OCI-LY7 (cell line): Measurements from ENCODE around the gene CRELD2. TPM values are rescaled to one million over a fixed set of nuclear protein-coding genes. Genes with fewer than 3 reads are reported as not detected.

Experiments
- BruUV-seq: library from RNA; stranded (reverse); fragments of 400-500 nt; replicated peaks from 2 replicates; lab custom pipeline; 2021; lab: Mats Ljungman, UMichigan
- CTCF ChIA-PET: fragments of 300-600 bp; sonication (Branson Sonifier 250); formaldehyde crosslinking; loops from one replicate; lab custom pipeline; 2022; ENCODE audit warnings: antibody characterized with exemption; ENCODE audit not compliant: unreplicated experiment; lab: Charles Lee
- POLR2A ChIA-PET: fragments of 300-600 bp; sonication (Branson Sonifier 250); formaldehyde crosslinking; loops from one replicate; lab custom pipeline; 2022; ENCODE audit warnings: antibody characterized with exemption; lab: Charles Lee
- DNase-seq: peaks from one replicate; pipeline ENCODE4 v3.0.0-alpha.2; 2015; ENCODE audit warnings: low spot score
- H2AFZ ChIP-seq: fragments of 200-600 bp; sonication (generic), shearing (Covaris generic); 2 replicates; pipeline ENCODE4 v1.6.1; 2014; ENCODE audit warnings: mild to moderate bottlenecking, antibody characterized with exemption, low read length, moderate library complexity
- H3K27ac ChIP-seq: fragments of 200-600 bp; sonication (generic); 2 replicates; pipeline ENCODE4 v1.5.1; 2014; ENCODE audit warnings: mixed run types, low read depth, mild to moderate bottlenecking, moderate library complexity, low read length, inconsistent platforms; ENCODE audit not compliant: poor library complexity, severe bottlenecking
- H3K36me3 ChIP-seq: fragments of 200-600 bp; sonication (generic); 2 replicates; pipeline ENCODE4 v1.6.1; 2014; ENCODE audit warnings: mild to moderate bottlenecking, antibody characterized with exemption, low read length, moderate library complexity, mixed read lengths; ENCODE audit not compliant: insufficient read depth
- H3K4me1 ChIP-seq: fragments of 200-600 bp; sonication (generic); 2 replicates; pipeline ENCODE4 v1.5.1; 2014; ENCODE audit warnings: mild to moderate bottlenecking, low read length; ENCODE audit not compliant: insufficient read depth, poor library complexity, severe bottlenecking
- H3K4me2 ChIP-seq: fragments of 200-600 bp; sonication (generic); 2 replicates; pipeline ENCODE4 v1.6.1; 2014; ENCODE audit warnings: mild to moderate bottlenecking, low read length
- H3K4me3 ChIP-seq: fragments of 200-600 bp; sonication (generic); 2 replicates; pipeline ENCODE4 v1.5.1; 2014; ENCODE audit warnings: mild to moderate bottlenecking, low read depth, low read length; ENCODE audit not compliant: poor library complexity, severe bottlenecking
- H3K79me2 ChIP-seq: fragments of 200-600 bp; sonication (generic); 2 replicates; pipeline ENCODE4 v1.6.1; 2016; ENCODE audit warnings: low read depth, mild to moderate bottlenecking, low read length, moderate library complexity, mixed read lengths; ENCODE audit not compliant: insufficient read depth
- H3K9me2 ChIP-seq: fragments of 200-600 bp; sonication (generic); 2 replicates; pipeline ENCODE4 v1.6.1; 2016; ENCODE audit warnings: mild to moderate bottlenecking, low read length, mixed read lengths; ENCODE audit not compliant: insufficient read depth
- H3K9me3 ChIP-seq: fragments of 200-600 bp; sonication (generic); 2 replicates; pipeline ENCODE4 v1.6.1; 2014; ENCODE audit warnings: mild to moderate bottlenecking, mixed run types, low read length, mixed read lengths
- H4K20me1 ChIP-seq: fragments of 200-600 bp; sonication (generic); 2 replicates; pipeline ENCODE4 v1.6.1; 2014; ENCODE audit warnings: mild to moderate bottlenecking, antibody characterized with exemption, low read length, moderate library complexity, mixed read lengths; ENCODE audit not compliant: insufficient read depth
- CTCF ChIP-seq: fragments of 200-600 bp; sonication (generic); conservative IDR thresholded peaks from 2 replicates; pipeline ENCODE4 v1.5.1; 2014; ENCODE audit warnings: mild to moderate bottlenecking, antibody characterized with exemption, low read length, moderate library complexity, mixed read lengths
- EZH2phosphoT487 ChIP-seq: fragments of 200-600 bp; sonication (generic); IDR thresholded peaks from 2 replicates; pipeline ENCODE4 v1.6.1; 2018; ENCODE audit warnings: low read depth, borderline replicate concordance, mild to moderate bottlenecking, mixed run types, antibody characterized with exemption, low read length, moderate library complexity, mixed read lengths
- intact Hi-C: fragments of 100-400 bp; cut with micrococcal nuclease; formaldehyde crosslinking; loops from one replicate; pipeline ENCODE4 v1.10.0; 2022; ENCODE audit not compliant: unreplicated experiment
- total RNA-seq, 2 experiments: library from RNA; depleted of rRNA in 1 of 2; stranded (reverse); fragments of >200 nt in 1 of 2; shearing (Covaris generic) in 1 of 2; gene quantifications; 2 replicates each; pipeline ENCODE4 v1.2.3, GENCODE V29; 2014 to 2022

Gene CRELD2
- total RNA-seq, 2 experiments from 2014 or later: 32.0 to 32.5 TPM

DNA sequence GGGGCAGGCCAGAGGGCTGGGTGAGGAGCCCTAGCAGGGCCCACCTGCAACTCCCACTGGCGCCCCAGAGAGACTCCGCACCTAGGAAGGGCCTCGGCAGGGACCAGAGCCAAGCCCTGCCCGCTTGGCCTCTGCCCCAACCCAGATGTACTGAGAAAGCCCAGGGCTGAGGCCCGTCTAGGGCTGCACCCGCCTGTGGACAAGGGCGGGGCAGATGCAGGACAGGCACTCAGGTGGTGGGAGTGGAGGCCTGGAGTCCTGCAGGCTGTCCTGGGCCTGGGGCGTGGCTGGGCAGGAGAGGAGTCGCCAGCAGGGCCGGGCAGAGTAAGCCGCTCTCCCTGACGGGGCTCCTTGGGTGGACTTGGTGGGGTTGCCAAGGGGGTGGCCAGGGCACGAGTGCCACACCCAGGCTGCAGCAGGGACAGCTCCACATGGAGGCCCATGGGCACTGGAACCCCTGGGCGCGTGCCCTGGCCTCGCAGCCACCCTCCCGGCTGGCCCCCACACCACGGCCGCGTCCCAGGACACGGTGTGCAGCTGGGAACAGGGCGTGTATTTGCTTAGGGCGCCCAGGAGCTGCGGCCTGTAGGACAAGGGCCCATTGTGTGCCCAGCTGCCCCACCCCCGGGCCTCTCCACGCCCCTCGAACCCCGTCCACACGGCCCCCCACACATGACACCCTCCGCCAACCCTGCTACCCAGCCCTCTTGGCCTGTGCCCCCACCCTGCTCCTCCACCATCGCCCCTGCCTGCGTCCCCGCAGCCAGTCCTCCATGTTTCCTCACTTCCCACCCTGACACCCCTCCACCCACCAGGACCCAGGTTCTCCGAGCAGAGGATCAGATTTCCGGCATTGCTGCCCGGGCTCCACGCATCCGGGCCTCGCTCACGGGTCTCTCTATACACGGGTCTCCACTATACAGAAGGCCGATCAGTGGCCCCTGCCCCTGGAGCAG is 30.8 kb downstream of the CRELD2 start:
- H3K4me3 ChIP-seq: no peak overlapping the region
- ChIA-PET POLR2A (no interaction called here), CTCF (no interaction called here)
- BruUV-seq: no TSS peak
- no peak overlapping the region for H2AFZ ChIP-seq
- no peaks in the 10 kb centered on the region for H4K20me1 ChIP-seq
- no peak for DNase-seq
- no peaks in the 10 kb centered on the region for H3K79me2 ChIP-seq
- H3K27ac ChIP-seq: no peak overlapping the region
- H3K4me2 ChIP-seq: no peak overlapping the region
- no peaks in the 10 kb centered on the region for H3K9me2 ChIP-seq
- H3K9me3 ChIP-seq: no peaks in the 10 kb centered on the region
- TF ChIP-seq CTCF (no peak), EZH2phosphoT487 (no peak)
- H3K4me1 ChIP-seq: peaks cover 22% of the 10 kb centered on the region
- intact Hi-C loops: no loop called here
- no peaks in the 10 kb centered on the region for H3K36me3 ChIP-seq

DNA sequence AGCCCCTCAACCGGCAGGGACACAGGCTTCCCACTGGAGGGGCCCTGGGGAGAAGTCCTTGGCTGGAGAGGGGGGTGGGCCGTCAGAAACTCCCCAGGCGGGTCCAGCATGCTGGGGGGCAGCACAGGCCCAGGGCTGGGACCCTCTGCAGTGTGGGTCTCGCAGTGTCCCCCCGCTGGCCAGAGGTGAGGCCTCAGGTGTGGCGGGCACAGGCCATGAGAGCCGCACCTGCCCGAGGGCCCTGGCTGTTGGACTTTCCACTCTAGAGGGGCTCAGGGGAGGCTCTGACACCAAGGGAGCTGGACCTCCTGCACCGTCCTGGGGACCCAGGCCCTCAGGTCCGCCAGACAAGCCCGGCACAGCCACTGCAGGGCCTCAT is 31.5 kb downstream of the CRELD2 start:
- no peak overlapping the region for H3K27ac ChIP-seq
- no peaks in the 10 kb centered on the region for H4K20me1 ChIP-seq
- H3K9me3 ChIP-seq: no peaks in the 10 kb centered on the region
- H3K4me1 ChIP-seq: peaks cover 21% of the 10 kb centered on the region
- BruUV-seq: no TSS peak
- H3K36me3 ChIP-seq: no peaks in the 10 kb centered on the region
- ChIA-PET CTCF (no interaction called here), POLR2A (no interaction called here)
- no peaks in the 10 kb centered on the region for H3K79me2 ChIP-seq
- H3K4me3 ChIP-seq: no peak overlapping the region
- no peak overlapping the region for H3K4me2 ChIP-seq
- intact Hi-C loops: no loop called here
- no peak overlapping the region for H2AFZ ChIP-seq
- no peak for TF ChIP-seq CTCF
- no peak for TF ChIP-seq EZH2phosphoT487
- DNase-seq: no peak
- H3K9me2 ChIP-seq: no peaks in the 10 kb centered on the region

DNA sequence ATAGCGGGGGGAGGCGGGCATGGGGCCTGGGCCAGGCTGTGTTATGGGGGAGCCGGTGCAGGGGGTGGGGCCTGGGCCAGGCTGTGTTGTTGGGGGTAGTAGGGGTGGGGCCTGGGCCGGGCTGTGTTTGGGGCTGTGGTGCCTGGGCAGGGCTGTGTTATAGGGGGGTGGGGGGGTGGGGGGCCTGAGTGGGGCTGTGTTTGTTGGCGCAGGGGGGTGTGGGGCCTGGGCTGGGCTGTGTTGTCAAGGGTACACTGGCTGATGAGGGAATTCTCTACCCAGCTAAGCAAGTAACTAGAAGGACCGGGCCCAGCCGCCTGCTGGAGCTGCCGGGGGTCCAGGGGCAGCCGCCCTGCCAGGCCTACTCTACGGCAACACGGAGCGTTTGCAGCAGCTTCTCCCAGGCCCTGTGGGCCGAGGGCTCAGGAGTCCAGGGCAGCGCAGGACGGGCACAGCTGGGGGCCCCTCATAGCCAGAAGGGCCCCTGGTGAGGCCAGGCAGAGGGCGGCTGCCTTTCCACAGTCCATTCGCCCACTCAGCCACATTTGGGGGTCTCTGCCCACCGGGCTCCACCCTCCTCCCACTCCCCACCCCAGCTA is 32.1 kb downstream of the CRELD2 start:
- Histone ChIP-seq H3K79me2 (no peaks in the 10 kb centered on the region), H3K9me3 (no peaks in the 10 kb centered on the region), H3K9me2 (no peaks in the 10 kb centered on the region), H3K27ac (no peak overlapping the region), H4K20me1 (no peaks in the 10 kb centered on the region), H3K4me1 (peaks cover 17% of the 10 kb centered on the region), H3K4me3 (no peak overlapping the region), H2AFZ (no peak overlapping the region), H3K4me2 (no peak overlapping the region), H3K36me3 (no peaks in the 10 kb centered on the region)
- no peak for DNase-seq
- POLR2A ChIA-PET: no interaction called here
- intact Hi-C loops: no loop called here
- no TSS peak for BruUV-seq
- TF ChIP-seq CTCF: no peak
- TF ChIP-seq EZH2phosphoT487: no peak
- CTCF ChIA-PET: no interaction called here
